GM12878 (cell line): ENCODE data around the gene PCDHB7. TPM values are rescaled to one million over a fixed set of nuclear protein-coding genes. Genes with fewer than 3 reads are reported as not detected.
"Not testable (repeated sequence)": the region's sequence is repeated elsewhere in the genome, so short reads cannot be mapped to it uniquely, and the experiment has no call there.

Source experiments
- ATAC-seq: fragments of 200-7000 bp; cut with Tn5 transposase; 3 replicates; pipeline ENCODE4 v1.9.1; 2020; ENCODE audit warnings: mild to moderate bottlenecking, moderate library complexity
- BruUV-seq: library from RNA; stranded (reverse); fragments of 400-500 nt; replicated peaks from 2 replicates; lab custom pipeline; 2021; lab: Mats Ljungman, UMichigan
- CTCF ChIA-PET: fragments of 300-600 bp; sonication (Branson Sonifier 250); formaldehyde crosslinking; extraction: SDS; loops from one replicate; lab custom pipeline; 2021; ENCODE audit warnings: inconsistent platforms; lab: Yijun Ruan, JAX
- POLR2A ChIA-PET: fragments of 350-600 bp; formaldehyde crosslinking; extraction: SDS; loops from one replicate; lab custom pipeline; 2021; ENCODE audit warnings: inconsistent platforms; lab: Charles Lee
- RAD21 ChIA-PET: fragments of 300-600 bp; sonication (Branson Sonifier 250); formaldehyde crosslinking; loops from one replicate; lab custom pipeline; 2023; ENCODE audit warnings: antibody characterized with exemption; ENCODE audit not compliant: unreplicated experiment; lab: Charles Lee
- SMC1A ChIA-PET: fragments of 300-600 bp; sonication (Branson Sonifier 250); formaldehyde crosslinking; loops from one replicate; lab custom pipeline; 2023; ENCODE audit not compliant: unreplicated experiment, uncharacterized antibody; lab: Charles Lee
- DNase-seq: peaks from one replicate; pipeline ENCODE4 v3.0.0-alpha.2; 2011; ENCODE audit warnings: low read depth, low spot score
- FAIRE-seq: peaks from 3 replicates; lab custom pipeline; 2011; peaks lifted over from hg19 to GRCh38; lab: Jason Lieb, UNC
- H2AFZ ChIP-seq: 2 replicates; pipeline ENCODE4 v1.6.0; 2011; ENCODE audit warnings: low read depth, low read length, control low read depth; ENCODE audit not compliant: control insufficient read depth
- H3K27ac ChIP-seq: 2 replicates; pipeline ENCODE4 v1.5.1; 2011; ENCODE audit warnings: control low read depth; ENCODE audit not compliant: control insufficient read depth, insufficient read depth
- H3K27me3 ChIP-seq, 2 experiments: replicated peaks in 1 of 2; 2 replicates each; pipeline versions ENCODE4 v1.6.0 to v1.6.1; 2011; ENCODE audit warnings: low read length in 1 of 2; ENCODE audit not compliant: control insufficient read depth in 2 of 2, insufficient read depth in 2 of 2
- H3K36me3 ChIP-seq, 2 experiments: 2 replicates each; pipeline ENCODE4 v1.5.1; 2011; ENCODE audit warnings: low read length in 1 of 2; ENCODE audit not compliant: control insufficient read depth in 2 of 2, insufficient read depth in 2 of 2
- H3K4me1 ChIP-seq: 2 replicates; pipeline ENCODE4 v1.6.1; 2011; ENCODE audit warnings: mild to moderate bottlenecking, low read length, moderate library complexity, mixed read lengths; ENCODE audit not compliant: control insufficient read depth, insufficient read depth
- H3K4me2 ChIP-seq: 2 replicates; pipeline ENCODE4 v1.6.0; 2011; ENCODE audit warnings: control low read depth; ENCODE audit not compliant: control insufficient read depth, insufficient read depth
- H3K4me3 ChIP-seq: fragments of 200-600 bp; sonication (generic); 2 replicates; pipeline ENCODE4 v1.5.1; 2016
- H3K79me2 ChIP-seq: 2 replicates; pipeline ENCODE4 v1.6.0; 2011; ENCODE audit warnings: low read length; ENCODE audit not compliant: control insufficient read depth, insufficient read depth
- H3K9ac ChIP-seq: 2 replicates; pipeline ENCODE4 v1.8.0; 2011; ENCODE audit warnings: low read length, control low read depth, mixed read lengths; ENCODE audit not compliant: control insufficient read depth, insufficient read depth
- H3K9me3 ChIP-seq: replicated peaks from 3 replicates; pipeline ENCODE4 v1.5.1; 2011; ENCODE audit warnings: mild to moderate bottlenecking, low read length; ENCODE audit not compliant: control insufficient read depth, insufficient read depth
- H4K20me1 ChIP-seq: 2 replicates; pipeline ENCODE4 v1.6.0; 2011; ENCODE audit not compliant: control insufficient read depth, insufficient read depth
- FOXM1 ChIP-seq: IDR thresholded peaks from 2 replicates; pipeline ENCODE4 v1.6.1; 2012; ENCODE audit warnings: low read depth, mild to moderate bottlenecking, inconsistent platforms, low read length, moderate library complexity
- PAX8 ChIP-seq: fragments of 450-650 bp; IDR thresholded peaks from 2 replicates; pipeline ENCODE4 v1.6.1; 2017; ENCODE audit warnings: mild to moderate bottlenecking, moderate library complexity
- RELA ChIP-seq: fragments of 450-650 bp; IDR thresholded peaks from 2 replicates; pipeline ENCODE4 v1.8.0; 2014; ENCODE audit warnings: borderline replicate concordance; ENCODE audit not compliant: partially characterized antibody
- SMARCA5 ChIP-seq: fragments of 450-650 bp; IDR thresholded peaks from 2 replicates; pipeline ENCODE4 v1.6.1; 2017; ENCODE audit warnings: mild to moderate bottlenecking
- STAT1 ChIP-seq: fragments of 450-650 bp; conservative IDR thresholded peaks from 2 replicates; pipeline ENCODE4 v1.6.1; 2014; ENCODE audit warnings: antibody characterized with exemption, mild to moderate bottlenecking
- WRNIP1 ChIP-seq: IDR thresholded peaks from 2 replicates; pipeline ENCODE4 v1.6.1; 2011; ENCODE audit warnings: low read depth, low read length, improper control_type of control experiment, borderline replicate concordance
- ZBTB33 ChIP-seq: fragments of 450-650 bp; IDR thresholded peaks from 2 replicates; pipeline ENCODE4 v1.6.1; 2017; ENCODE audit warnings: mild to moderate bottlenecking
- WGBS: methylation state at CpG from one replicate; pipeline ENCODE4 v1.1.6; 2016; ENCODE audit warnings: low lambda C conversion rate; ENCODE audit not compliant: insufficient replicate concordance, insufficient coverage; ENCODE audit errors: missing lambda C conversion rate; 5-methylcytosine and 5-hydroxymethylcytosine counted together
- in situ Hi-C: fragments of 300-500 bp; cut with MboI; formaldehyde crosslinking; loops from 9 replicates; pipeline ENCODE4 v1.14.3; 2018; ENCODE audit warnings: mixed read lengths
- intact Hi-C: fragments of 100-400 bp; cut with micrococcal nuclease; formaldehyde crosslinking; loops from one replicate; pipeline ENCODE4 v1.14.2; 2022; ENCODE audit not compliant: unreplicated experiment
- polyA plus RNA-seq, 11 experiments: library from polyadenylated mRNA; depleted of rRNA in 4 of 11; unstranded in 6 of 11; stranded (reverse) in 5 of 11; fragments of >200 nt; fragmentation: Nextera tagmentation in 4 of 11; fragmentation: Illumina TruSeq in 1 of 11; extraction: Ambion mirVana in 4 of 11; extraction: Trizol in 1 of 11; gene quantifications; 1 replicate in 1 of 11; 2 replicates in 10 of 11; pipeline versions ENCODE4 v1.2.1 to v1.2.3, GENCODE V29; 2011 to 2016; ENCODE audit warnings: inconsistent platforms in 2 of 11, missing spikeins in 2 of 11, low read depth in 1 of 11
- total RNA-seq, 4 experiments: library from RNA; depleted of rRNA in 3 of 4; stranded (reverse); fragments of >200 nt in 3 of 4; fragmentation: Illumina TruSeq in 1 of 4; extraction: Trizol in 1 of 4; gene quantifications; 2 replicates each; pipeline versions ENCODE4 v1.2.1 to v1.2.3, GENCODE V29; 2013 to 2021

PCDHB7 gene
- total and polyA plus RNA-seq, 10 of the 15 experiments (the other 5 are each of a cell fraction or from before 2014, with no cell fraction given): not detected

- POLR2A ChIA-PET: no interaction called here
- Histone ChIP-seq H3K27me3 (no peaks in the 10 kb centered on the region), H3K36me3 (no peaks in the 10 kb centered on the region)
- SMC1A ChIA-PET: no interaction called here
- TF ChIP-seq RELA (no peak), FOXM1 (no peak), WRNIP1 (no peak), STAT1 (no peak), ZBTB33 (no peak), SMARCA5 (no peak), PAX8 (no peak)
- TF ChIP-seq, all 136 proteins: peak for 0
- WGBS: 59% methylated on average over 21 of the region's 21 CpGs
- in situ Hi-C loops: no loop called here
- FAIRE-seq: no peak
- Histone ChIP-seq H3K79me2 (no peaks in the 10 kb centered on the region), H4K20me1 (no peaks in the 10 kb centered on the region), H3K9me3 (no peaks in the 10 kb centered on the region; the same call in 1 of the 3 replicates), H3K27ac (no peak overlapping the region), H3K9ac (no peak overlapping the region), H3K4me1 (no peaks in the 10 kb centered on the region), H2AFZ (no peak overlapping the region), H3K4me2 (no peak overlapping the region), H3K4me3 (no peak overlapping the region)
- CTCF ChIA-PET: interaction anchor here (0.7 to 1.3 kb wide), 3 partner anchors 15 to 61 kb away, joined by 3 to 6 read pairs (median 3); no protein-coding TSS in a partner anchor
- intact Hi-C loops: no loop called here
- ATAC-seq: no peak
- no TSS peak for BruUV-seq
- no peak for DNase-seq
- RAD21 ChIA-PET: no interaction called here
Observed at GRCh38 chr5:141155540-141156374, 16.7 kb upstream of the PCDHB7 start.

- H3K36me3 ChIP-seq, H4K20me1 ChIP-seq, DNase-seq, RAD21 ChIA-PET, H3K27ac ChIP-seq, H3K4me2 ChIP-seq, intact Hi-C loops, H3K9me3 ChIP-seq, H3K27me3 ChIP-seq, H3K9ac ChIP-seq, BruUV-seq, H3K79me2 ChIP-seq, POLR2A ChIA-PET, H3K4me1 ChIP-seq, FAIRE-seq, SMC1A ChIA-PET, CTCF ChIA-PET, in situ Hi-C loops, H3K4me3 ChIP-seq, ATAC-seq, H2AFZ ChIP-seq: not testable (repeated sequence)
- 74% methylated on average over 27 of the region's 38 CpGs for WGBS
Observed at GRCh38 chr5:141157356-141157755, 15.1 kb upstream of the PCDHB7 start.

GRCh38 chr5:141157901-141158300, 14.5 kb upstream of the PCDHB7 start:
- WGBS: 78% methylated on average over 20 of the region's 28 CpGs
- H3K27me3 ChIP-seq, DNase-seq, H4K20me1 ChIP-seq, H3K9me3 ChIP-seq, H3K27ac ChIP-seq, POLR2A ChIA-PET, H3K4me2 ChIP-seq, CTCF ChIA-PET, BruUV-seq, H3K4me3 ChIP-seq, FAIRE-seq, H3K9ac ChIP-seq, SMC1A ChIA-PET, H3K79me2 ChIP-seq, intact Hi-C loops, ATAC-seq, H3K36me3 ChIP-seq, in situ Hi-C loops, H2AFZ ChIP-seq, RAD21 ChIA-PET, H3K4me1 ChIP-seq: not testable (repeated sequence)
